Activated B cell treated with CpG ODN at 0.5 μM for 24 hours (primary cell): ENCODE results near the gene UACA. TPM values are rescaled to one million over a fixed set of nuclear protein-coding genes. Genes with fewer than 3 reads are reported as not detected.

ENCODE experiments used
- ATAC-seq: fragments of 200-7000 bp; cut with Tn5 transposase; one replicate; pipeline ENCODE4 v1.10.0; 2021; ENCODE audit warnings: low read depth, mild to moderate bottlenecking, moderate library complexity
- CTCF ChIA-PET: fragments of 350-600 bp; sonication (Branson Sonifier 250); formaldehyde crosslinking; loops from one replicate; lab custom pipeline; 2021; ENCODE audit warnings: antibody characterized with exemption; lab: Charles Lee
- POLR2A ChIA-PET: fragments of 350-600 bp; sonication (Branson Sonifier 250); formaldehyde crosslinking; loops from one replicate; lab custom pipeline; 2021; ENCODE audit warnings: antibody characterized with exemption; lab: Charles Lee
- DNase-seq: peaks from one replicate; pipeline ENCODE4 v3.0.0; 2022
- H3K27ac Mint-ChIP-seq: one replicate; pipeline ENCODE4 v1.8.0; 2020; ENCODE audit warnings: mixed read lengths
- H3K27me3 Mint-ChIP-seq: one replicate; pipeline ENCODE4 v1.8.0; 2021; ENCODE audit warnings: mixed read lengths
- H3K36me3 Mint-ChIP-seq: one replicate; pipeline ENCODE4 v1.8.0; 2021; ENCODE audit warnings: low read depth, mixed read lengths
- H3K4me1 Mint-ChIP-seq: one replicate; pipeline ENCODE4 v1.8.0; 2021; ENCODE audit warnings: mixed read lengths
- H3K4me3 Mint-ChIP-seq: one replicate; pipeline ENCODE4 v1.8.0; 2020; ENCODE audit warnings: mild to moderate bottlenecking, mixed read lengths
- H3K9me3 Mint-ChIP-seq: one replicate; pipeline ENCODE4 v1.8.0; 2020; ENCODE audit warnings: mixed read lengths
- intact Hi-C: fragments of 100-400 bp; cut with micrococcal nuclease; formaldehyde crosslinking; loops from one replicate; pipeline ENCODE4 v1.15.1; 2024
- total RNA-seq: library from RNA; stranded (reverse); gene quantifications from 2 replicates; pipeline ENCODE4 v1.2.3, GENCODE V29; 2022
- TF ChIP-seq, protein P1 (sequence below): fragments of 200-600 bp; IDR thresholded peaks from one replicate; pipeline ENCODE4 v1.8.0; 2022; ENCODE audit warnings: antibody characterized with exemption, mild to moderate bottlenecking

Gene UACA
- total RNA-seq, 1 donor from 2014 or later: 1.00 TPM

DNA sequence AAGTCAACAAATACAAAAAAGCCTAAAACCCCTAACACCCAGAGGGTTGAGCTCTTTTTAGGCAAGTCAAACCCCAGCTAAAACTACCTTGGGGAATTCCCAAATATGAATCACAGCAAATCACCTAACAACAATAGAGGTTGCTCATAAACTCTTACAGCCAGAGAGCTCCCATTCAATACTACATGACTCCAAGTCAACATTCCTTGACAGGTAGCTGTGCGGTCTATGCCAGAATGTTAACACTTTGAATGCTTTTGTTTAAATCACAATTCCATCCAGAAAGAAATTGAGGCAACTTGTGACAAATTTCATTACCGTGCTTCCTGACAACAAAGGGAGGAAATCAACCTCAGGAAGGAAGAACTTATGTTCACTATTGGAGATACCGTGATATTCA is 7.5 kb upstream of the UACA start:
- Mint-ChIP-seq H3K4me3 (no peak overlapping the region), H3K4me1 (peaks cover 11% of the 10 kb centered on the region), H3K36me3 (no peaks in the 10 kb centered on the region), H3K9me3 (no peaks in the 10 kb centered on the region), H3K27ac (no peak overlapping the region), H3K27me3 (peaks cover 2% of the 10 kb centered on the region)
- ChIA-PET CTCF (no interaction called here), POLR2A (no interaction called here)
- DNase-seq (no peak), ATAC-seq (no peak)
- intact Hi-C loops: no loop called here
- TF ChIP-seq, protein P1, sequence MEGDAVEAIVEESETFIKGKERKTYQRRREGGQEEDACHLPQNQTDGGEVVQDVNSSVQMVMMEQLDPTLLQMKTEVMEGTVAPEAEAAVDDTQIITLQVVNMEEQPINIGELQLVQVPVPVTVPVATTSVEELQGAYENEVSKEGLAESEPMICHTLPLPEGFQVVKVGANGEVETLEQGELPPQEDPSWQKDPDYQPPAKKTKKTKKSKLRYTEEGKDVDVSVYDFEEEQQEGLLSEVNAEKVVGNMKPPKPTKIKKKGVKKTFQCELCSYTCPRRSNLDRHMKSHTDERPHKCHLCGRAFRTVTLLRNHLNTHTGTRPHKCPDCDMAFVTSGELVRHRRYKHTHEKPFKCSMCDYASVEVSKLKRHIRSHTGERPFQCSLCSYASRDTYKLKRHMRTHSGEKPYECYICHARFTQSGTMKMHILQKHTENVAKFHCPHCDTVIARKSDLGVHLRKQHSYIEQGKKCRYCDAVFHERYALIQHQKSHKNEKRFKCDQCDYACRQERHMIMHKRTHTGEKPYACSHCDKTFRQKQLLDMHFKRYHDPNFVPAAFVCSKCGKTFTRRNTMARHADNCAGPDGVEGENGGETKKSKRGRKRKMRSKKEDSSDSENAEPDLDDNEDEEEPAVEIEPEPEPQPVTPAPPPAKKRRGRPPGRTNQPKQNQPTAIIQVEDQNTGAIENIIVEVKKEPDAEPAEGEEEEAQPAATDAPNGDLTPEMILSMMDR: no peak

DNA sequence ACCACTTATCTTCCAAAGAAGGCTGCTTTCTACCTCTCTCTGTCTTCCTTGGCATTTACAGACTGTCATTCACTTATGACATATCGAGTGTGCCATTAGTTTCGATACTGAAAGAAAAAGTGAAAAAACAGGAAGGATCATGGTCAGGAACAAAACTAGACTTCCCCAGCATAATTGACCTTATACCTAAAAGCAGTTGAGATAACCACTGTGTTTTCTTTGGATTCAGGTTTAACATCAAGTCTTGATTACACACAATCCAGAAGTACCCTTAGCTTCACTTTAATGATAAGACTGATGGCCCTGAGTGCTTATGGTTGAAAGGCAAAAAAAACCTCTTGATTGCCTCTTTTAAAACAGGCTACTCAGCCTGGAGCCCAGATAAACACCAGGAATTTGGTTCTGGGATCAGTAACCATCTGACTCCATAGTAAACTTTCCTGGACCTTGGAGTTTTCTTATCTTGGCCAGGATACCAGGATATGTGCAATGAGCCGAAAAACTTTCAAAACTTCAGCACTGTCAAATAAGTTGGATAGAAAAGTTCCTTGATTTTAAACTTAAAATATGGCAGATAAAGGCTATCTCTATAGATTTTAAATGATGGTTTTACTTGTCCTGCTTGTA is 5.0 kb upstream of the UACA start:
- CTCF ChIA-PET: no interaction called here
- POLR2A ChIA-PET: no interaction called here
- ATAC-seq (no peak), DNase-seq (no peak)
- Mint-ChIP-seq H3K27me3 (peaks cover 6% of the 10 kb centered on the region), H3K27ac (peak overlapping the region; percentile 44), H3K36me3 (no peaks in the 10 kb centered on the region), H3K4me3 (no peak overlapping the region), H3K4me1 (peaks cover 16% of the 10 kb centered on the region), H3K9me3 (no peaks in the 10 kb centered on the region)
- TF ChIP-seq, protein P1: no peak
- intact Hi-C loops: no loop called here

DNA sequence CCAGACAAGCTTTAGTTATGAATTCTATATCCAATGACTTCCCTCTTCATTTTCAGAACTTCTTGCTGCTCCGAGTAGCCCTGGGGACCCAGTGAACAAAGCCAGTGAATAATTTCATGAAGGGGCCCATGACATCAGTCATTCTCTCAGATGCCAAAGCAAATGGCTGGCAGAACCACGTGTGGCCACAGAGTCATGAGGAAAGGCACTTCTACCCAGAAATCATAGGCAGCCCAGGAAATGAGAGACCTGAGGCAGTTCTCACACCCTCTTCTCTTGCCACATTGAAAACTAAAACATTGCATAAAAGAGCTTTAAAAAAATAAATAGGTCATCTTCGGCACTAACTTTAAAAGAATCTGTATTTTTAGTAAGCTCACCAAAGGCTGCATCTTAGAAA is 4.3 kb upstream of the UACA start:
- ChIA-PET POLR2A (no interaction called here), CTCF (no interaction called here)
- no peak for DNase-seq
- TF ChIP-seq, protein P1: no peak
- peaks cover 20% of the 10 kb centered on the region for H3K4me1 Mint-ChIP-seq
- H3K27ac Mint-ChIP-seq: peak overlapping the region; percentile 44
- intact Hi-C loops: no loop called here
- no peak overlapping the region for H3K4me3 Mint-ChIP-seq
- H3K27me3 Mint-ChIP-seq: peaks cover 5% of the 10 kb centered on the region
- no peak for ATAC-seq
- no peaks in the 10 kb centered on the region for H3K36me3 Mint-ChIP-seq
- no peaks in the 10 kb centered on the region for H3K9me3 Mint-ChIP-seq

DNA sequence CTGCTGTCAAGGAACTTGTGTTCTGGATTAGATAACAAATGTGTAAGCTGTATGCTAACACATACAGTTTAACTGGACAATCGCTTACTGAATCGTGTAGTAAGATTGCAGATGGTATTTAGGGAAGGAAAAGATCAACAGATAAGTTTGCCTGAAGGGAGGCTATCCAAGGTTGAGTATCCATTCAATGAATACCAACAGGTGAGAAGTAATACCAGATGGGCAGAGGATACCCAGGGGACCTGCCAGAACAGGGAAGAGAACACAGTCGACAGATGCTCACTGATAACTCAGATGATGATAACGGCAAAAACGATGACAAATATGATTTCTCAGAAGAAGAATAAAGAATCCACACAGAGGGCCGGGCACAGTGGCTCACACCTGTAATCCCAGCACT is 3.2 kb upstream of the UACA start:
- intact Hi-C loops: no loop called here
- TF ChIP-seq, protein P1: no peak
- DNase-seq (no peak), ATAC-seq (no peak)
- CTCF ChIA-PET: no interaction called here
- Mint-ChIP-seq H3K27ac (no peak overlapping the region), H3K36me3 (no peaks in the 10 kb centered on the region), H3K9me3 (no peaks in the 10 kb centered on the region), H3K4me3 (no peak overlapping the region), H3K27me3 (peaks cover 11% of the 10 kb centered on the region), H3K4me1 (peaks cover 24% of the 10 kb centered on the region)
- POLR2A ChIA-PET: no interaction called here

DNA sequence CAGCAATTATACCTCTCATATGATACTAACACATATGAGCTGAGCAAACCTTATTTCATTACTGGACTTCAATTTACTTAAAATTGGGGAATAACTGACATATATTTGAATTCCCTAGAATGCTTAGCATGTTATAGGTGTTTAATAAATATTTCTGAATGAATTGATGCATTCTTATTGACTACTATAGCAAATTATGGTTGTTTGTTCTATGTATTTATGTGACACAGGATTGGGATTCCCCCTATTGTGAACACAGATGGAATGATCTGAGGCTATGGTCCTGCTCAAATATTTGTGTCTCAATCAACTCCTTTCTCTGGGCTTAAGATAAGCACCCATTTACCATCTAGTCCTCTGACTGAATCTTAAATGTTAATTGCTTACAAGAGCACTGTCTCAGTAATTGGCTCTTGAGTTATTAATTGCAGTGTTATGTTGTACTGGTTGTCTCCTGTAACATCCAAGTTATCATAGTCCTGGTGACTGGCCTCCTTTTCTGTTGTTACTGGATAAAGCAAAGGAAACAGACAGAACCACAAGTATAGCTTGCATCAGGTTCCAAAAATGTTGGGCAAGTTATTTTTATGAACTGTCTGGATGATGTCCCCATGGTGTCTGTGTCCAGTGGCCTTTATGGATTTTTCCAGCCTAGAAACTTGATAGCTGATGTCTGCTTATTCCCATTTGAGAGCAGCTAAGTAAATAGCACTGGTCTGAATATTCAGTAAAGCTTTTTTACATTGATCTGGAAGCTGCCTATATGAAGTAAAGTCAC is 2.3 kb upstream of the UACA start:
- Mint-ChIP-seq H3K27me3 (peaks cover 15% of the 10 kb centered on the region), H3K9me3 (no peaks in the 10 kb centered on the region), H3K36me3 (no peaks in the 10 kb centered on the region), H3K4me3 (no peak overlapping the region), H3K4me1 (peaks cover 24% of the 10 kb centered on the region), H3K27ac (no peak overlapping the region)
- DNase-seq (no peak), ATAC-seq (no peak)
- TF ChIP-seq, protein P1: no peak
- CTCF ChIA-PET: no interaction called here
- intact Hi-C loops: no loop called here
- POLR2A ChIA-PET: no interaction called here
